Fibroblast of lung (primary cell): ENCODE data around the gene WTAP.

Experiments used
- CTCF ChIP-seq, 2 donors: IDR thresholded peaks in 1 of 2; conservative IDR thresholded peaks in 1 of 2; 1 replicate in 1 of 2; 2 replicates in 1 of 2; pipeline ENCODE4 v1.5.1; 2011 to 2012; ENCODE audit warnings: low read length in 2 of 2, control low read depth in 1 of 2, inconsistent platforms in 1 of 2, low read depth in 1 of 2, mild to moderate bottlenecking in 1 of 2
- EZH2 ChIP-seq: IDR thresholded peaks from 2 replicates; pipeline ENCODE4 v1.5.1; 2012; ENCODE audit warnings: low read length, control low read depth, mild to moderate bottlenecking; ENCODE audit errors: missing control alignments

GRCh38 chr6:159762681-159763293 is 35.5 kb downstream of the WTAP start:
- TF ChIP-seq CTCF (conservative IDR thresholded peaks at IDR 0.05 in 1 of 2, IDR thresholded peaks at IDR 0.05 in 1 of 2; ENCODE audit: low read depth in 1 of 2, low read length in 2 of 2), result no peak
- TF ChIP-seq EZH2, result no peak
